ENCODE measurements around the gene OR2AG1. TPM values are rescaled to one million over a fixed set of nuclear protein-coding genes. Genes with fewer than 3 reads are reported as not detected.

OR2AG1 gene
- total RNA-seq (under 1 TPM in 1 of 5 donors, not detected in 4; under 0.01 TPM), polyA plus RNA-seq (not detected)
- long read RNA-seq, donor 1: 0 reads
- long read RNA-seq, donor 2: 0 reads
- long read RNA-seq, donor 3: 0 reads
- long read RNA-seq, donor 4: 0 reads
- long read RNA-seq, donor 5: 0 reads
- long read RNA-seq, donor 6: 0 reads
- long read RNA-seq, donor 7: 0 reads
- long read RNA-seq, donor 8: 0 reads
- long read RNA-seq, donor 9: 0 reads
- long read RNA-seq, donor 10: 0 reads

GRCh38 chr11:6782720-6783119 lies at the start of gene OR2AG1:
OR2AG1 (plus strand) TSS chr11:6783020; CDS start chr11:6785038, 2,018 bp downstream.
- Histone ChIP-seq H3K4me3 (no peak within 1 kb of the TSS), H3K36me3 (no peaks in the 10 kb centered on the region), H3K4me1 (no peaks in the 10 kb centered on the region), H3K9me3 (no peaks in the 10 kb centered on the region), H3K27me3 (no peaks in the 10 kb centered on the region), H3K27ac (no peak within 1 kb of the TSS)
- intact Hi-C loops (cut with DNase I; ENCODE audit: low total_unique reads): no loop called here
- no peak for DNase-seq
- no peak for TF ChIP-seq EP300 (IDR thresholded peaks at IDR 0.05)
- no peak for TF ChIP-seq POLR2AphosphoS5 (IDR thresholded peaks at IDR 0.05)
- no peak for TF ChIP-seq CTCF (IDR thresholded peaks at IDR 0.05)
- TF ChIP-seq POLR2A (IDR thresholded peaks at IDR 0.05): no peak
- WGBS, 5 donors: 46 to 70% (median 53%) methylated on average over 2 of the region's 2 CpGs

- no peak for TF ChIP-seq EP300 (IDR thresholded peaks at IDR 0.05)
- no peak for TF ChIP-seq POLR2AphosphoS5 (IDR thresholded peaks at IDR 0.05)
- no peak for TF ChIP-seq CTCF (IDR thresholded peaks at IDR 0.05)
- TF ChIP-seq POLR2A (IDR thresholded peaks at IDR 0.05): no peak
- H3K27ac ChIP-seq: no peak overlapping the region
- H3K36me3 ChIP-seq: peaks cover 0 to 6% (median 0%) of the 10 kb centered on the region in 4 donors
- no peak overlapping the region for H3K4me3 ChIP-seq
- H3K9me3 ChIP-seq: no peaks in the 10 kb centered on the region
- 58 to 75% (median 64%) methylated on average over 3 of the region's 3 CpGs for WGBS, 5 donors
- H3K27me3 ChIP-seq: no peaks in the 10 kb centered on the region
- no peaks in the 10 kb centered on the region for H3K4me1 ChIP-seq
- intact Hi-C loops (cut with DNase I; ENCODE audit: low total_unique reads): no loop called here
- no peak for DNase-seq
Observed at GRCh38 chr11:6733326-6734275, 49.2 kb upstream of the OR2AG1 start.

GRCh38 chr11:6734616-6735015 lies 48.2 kb upstream of the OR2AG1 start:
- H3K27ac ChIP-seq: no peak overlapping the region
- H3K27me3 ChIP-seq: no peaks in the 10 kb centered on the region
- intact Hi-C loops (cut with DNase I; ENCODE audit: low total_unique reads): no loop called here
- DNase-seq: no peak
- 60 to 82% (median 73%) methylated on average over 3 of the region's 3 CpGs for WGBS, 5 donors
- H3K36me3 ChIP-seq: peaks cover 0 to 6% (median 0%) of the 10 kb centered on the region in 4 donors
- H3K4me1 ChIP-seq: no peaks in the 10 kb centered on the region
- no peak for TF ChIP-seq CTCF (IDR thresholded peaks at IDR 0.05)
- no peak for TF ChIP-seq POLR2AphosphoS5 (IDR thresholded peaks at IDR 0.05)
- H3K4me3 ChIP-seq: no peak overlapping the region
- no peaks in the 10 kb centered on the region for H3K9me3 ChIP-seq

GRCh38 chr11:6735306-6735705 lies 47.5 kb upstream of the OR2AG1 start:
- no peaks in the 10 kb centered on the region for H3K27me3 ChIP-seq
- no peak overlapping the region for H3K4me3 ChIP-seq
- 59 to 73% (median 64%) methylated on average over 3 of the region's 3 CpGs for WGBS, 5 donors
- H3K27ac ChIP-seq: no peak overlapping the region
- H3K36me3 ChIP-seq: peaks cover 0 to 6% (median 0%) of the 10 kb centered on the region in 4 donors
- no peak for TF ChIP-seq CTCF (IDR thresholded peaks at IDR 0.05)
- TF ChIP-seq POLR2AphosphoS5 (IDR thresholded peaks at IDR 0.05): no peak
- TF ChIP-seq EP300 (IDR thresholded peaks at IDR 0.05): no peak
- no peak for TF ChIP-seq POLR2A (IDR thresholded peaks at IDR 0.05)
- H3K9me3 ChIP-seq: no peaks in the 10 kb centered on the region
- intact Hi-C loops (cut with DNase I; ENCODE audit: low total_unique reads): no loop called here
- no peak for DNase-seq
- no peaks in the 10 kb centered on the region for H3K4me1 ChIP-seq
